ENCODE measurements around the gene GJA9.

DNA sequence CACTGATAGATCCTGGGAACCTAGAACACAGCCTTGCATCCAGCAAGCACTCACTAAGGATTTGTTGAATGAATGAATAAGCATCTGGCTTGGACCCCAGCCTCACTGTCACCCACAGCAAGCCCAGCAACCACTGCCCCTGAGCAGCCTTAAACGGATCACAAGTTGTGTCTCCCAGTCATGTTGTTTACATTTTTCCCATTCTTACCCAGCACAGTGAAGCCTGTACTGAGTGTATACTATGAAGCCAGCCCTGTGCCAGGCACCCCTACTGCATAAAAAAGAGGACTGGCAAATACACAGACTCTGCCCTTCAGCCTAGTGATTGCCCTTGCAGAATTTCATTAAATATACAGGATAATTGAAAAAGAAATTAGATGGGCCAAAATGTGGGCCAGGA is 52.0 kb downstream of the GJA9 start:
- TF ChIP-seq POLR2A (IDR thresholded peaks at IDR 0.05) (no peak), CTCF (IDR thresholded peaks at IDR 0.05) (no peak)

Data from adrenal gland (tissue), 5 donors.